ENCODE measurements around the gene ZNF735.
A peak's percentile ranks its signal among the peaks of the same experiment; 100 is the strongest.
"Not testable (repeated sequence)": the region's sequence is repeated elsewhere in the genome, so short reads cannot be mapped to it uniquely, and the experiment has no call there.

The ZNF735 gene

GRCh38 chr7:64206903-64207302 lies at the start of gene ZNF735:
ZNF735 (plus strand) TSS chr7:64207203; CDS start chr7:64207203, 0 bp downstream.
- no peak for TF ChIP-seq CTCF (conservative IDR thresholded peaks at IDR 0.05; ENCODE audit: control insufficient read depth, insufficient read depth, low read depth, low read length)
- no peak within 1 kb of the TSS for H3K4me3 ChIP-seq (ENCODE audit: control insufficient read depth, low read depth, low read length)
- no peak for DNase-seq (ENCODE audit: low read depth)

GRCh38 chr7:64170974-64171373 lies 36.0 kb upstream of the ZNF735 start:
- H3K4me3 ChIP-seq (ENCODE audit: control insufficient read depth, low read depth, low read length); DNase-seq (ENCODE audit: low read depth): not testable (repeated sequence)

GRCh38 chr7:64174328-64174727 lies 32.7 kb upstream of the ZNF735 start:
- DNase-seq (ENCODE audit: low read depth), result no peak
- H3K4me3 ChIP-seq (ENCODE audit: control insufficient read depth, low read depth, low read length), result no peak overlapping the region
- no peak for TF ChIP-seq CTCF (conservative IDR thresholded peaks at IDR 0.05; ENCODE audit: control insufficient read depth, insufficient read depth, low read depth, low read length)

DNA sequence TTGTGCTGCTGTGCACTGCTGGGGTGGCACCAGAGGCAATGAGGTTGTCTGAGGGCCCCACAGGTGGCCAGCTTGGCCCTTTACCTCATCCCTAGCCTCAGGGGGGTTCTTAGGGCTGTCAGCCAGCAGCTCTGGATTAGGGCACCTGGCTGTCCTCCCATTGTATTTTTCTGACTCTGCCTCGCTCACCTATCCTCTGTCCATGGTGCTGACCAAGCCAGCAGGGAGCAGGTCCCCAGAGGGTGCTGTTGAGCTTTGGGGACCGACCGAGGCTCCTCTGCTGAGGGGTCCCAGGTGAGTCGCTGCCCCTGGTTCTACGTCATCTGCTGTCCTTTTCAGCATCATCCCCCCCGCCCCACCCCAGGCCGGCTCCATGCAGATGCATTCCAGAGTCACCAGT lies 32.1 kb upstream of the ZNF735 start:
- no peak overlapping the region for H3K4me3 ChIP-seq (ENCODE audit: control insufficient read depth, low read depth, low read length)
- DNase-seq (ENCODE audit: low read depth), result no peak
- TF ChIP-seq CTCF (conservative IDR thresholded peaks at IDR 0.05; ENCODE audit: control insufficient read depth, insufficient read depth, low read depth, low read length), result no peak

GRCh38 chr7:64180989-64181388 lies 26.0 kb upstream of the ZNF735 start:
- peak; percentile 12 for DNase-seq (ENCODE audit: low read depth)
- no peak overlapping the region for H3K4me3 ChIP-seq (ENCODE audit: control insufficient read depth, low read depth, low read length)
- TF ChIP-seq CTCF (conservative IDR thresholded peaks at IDR 0.05; ENCODE audit: control insufficient read depth, insufficient read depth, low read depth, low read length), result peak; percentile 25

- no peak for DNase-seq (ENCODE audit: low read depth)
- no peak for TF ChIP-seq CTCF (conservative IDR thresholded peaks at IDR 0.05; ENCODE audit: control insufficient read depth, insufficient read depth, low read depth, low read length)
- H3K4me3 ChIP-seq (ENCODE audit: control insufficient read depth, low read depth, low read length), result no peak overlapping the region
Measured at GRCh38 chr7:64181586-64181985, 25.4 kb upstream of the ZNF735 start.

- no peak for TF ChIP-seq CTCF (conservative IDR thresholded peaks at IDR 0.05; ENCODE audit: control insufficient read depth, insufficient read depth, low read depth, low read length)
- no peak for DNase-seq (ENCODE audit: low read depth)
- no peak overlapping the region for H3K4me3 ChIP-seq (ENCODE audit: control insufficient read depth, low read depth, low read length)
Measured at GRCh38 chr7:64182036-64182790, 24.8 kb upstream of the ZNF735 start.
